Measurements from ENCODE around the gene CECR2.

Gene CECR2

GRCh38 chr22:17576470-17576869 lies 207.2 kb downstream of the CECR2 start:
- no peak for ATAC-seq (ENCODE audit: insufficient read depth, low read depth)
- Histone ChIP-seq H3K4me3 (ENCODE audit: low read depth in 1 of 2, low read length in 2 of 2) (no peak overlapping the region), H3K9ac (ENCODE audit: low read depth, low read length) (no peak overlapping the region), H3K4me1 (ENCODE audit: insufficient read depth, low read length) (no peaks in the 10 kb centered on the region), H4K20me1 (ENCODE audit: insufficient read depth, low read length) (no peaks in the 10 kb centered on the region), H3K27ac (ENCODE audit: low read length) (no peak overlapping the region), H2AFZ (ENCODE audit: low read depth, low read length) (no peak overlapping the region), H3K27me3 (ENCODE audit: insufficient read depth, low read length, poor library complexity) (no peaks in the 10 kb centered on the region), H3K4me2 (ENCODE audit: insufficient read depth, low read length) (no peak overlapping the region), H3K36me3 (ENCODE audit: insufficient read depth, low read length) (no peaks in the 10 kb centered on the region), H3K9me3 (ENCODE audit: insufficient read depth, low read length, severe bottlenecking) (no peaks in the 10 kb centered on the region), H3K79me2 (ENCODE audit: insufficient read depth, low read length) (no peaks in the 10 kb centered on the region)
- DNase-seq: no peak
- TF ChIP-seq CTCF (IDR thresholded peaks at IDR 0.05; ENCODE audit: borderline replicate concordance, extremely low read depth, low read length, poor library complexity, severe bottlenecking): no peak
- no peak for TF ChIP-seq EZH2 (IDR thresholded peaks at IDR 0.05; ENCODE audit: borderline replicate concordance, low read depth, low read length, severe bottlenecking)

GRCh38 chr22:17578136-17578754 lies 209.0 kb downstream of the CECR2 start:
- Histone ChIP-seq H3K4me1 (ENCODE audit: insufficient read depth, low read length) (no peaks in the 10 kb centered on the region), H3K4me2 (ENCODE audit: insufficient read depth, low read length) (no peak overlapping the region), H3K9me3 (ENCODE audit: insufficient read depth, low read length, severe bottlenecking) (no peaks in the 10 kb centered on the region), H2AFZ (ENCODE audit: low read depth, low read length) (no peak overlapping the region), H4K20me1 (ENCODE audit: insufficient read depth, low read length) (no peaks in the 10 kb centered on the region), H3K27me3 (ENCODE audit: insufficient read depth, low read length, poor library complexity) (no peaks in the 10 kb centered on the region), H3K9ac (ENCODE audit: low read depth, low read length) (no peak overlapping the region), H3K4me3 (ENCODE audit: low read depth in 1 of 2, low read length in 2 of 2) (no peak overlapping the region), H3K27ac (ENCODE audit: low read length) (no peak overlapping the region), H3K36me3 (ENCODE audit: insufficient read depth, low read length) (no peaks in the 10 kb centered on the region), H3K79me2 (ENCODE audit: insufficient read depth, low read length) (no peaks in the 10 kb centered on the region)
- no peak for DNase-seq
- TF ChIP-seq CTCF (IDR thresholded peaks at IDR 0.05; ENCODE audit: borderline replicate concordance, extremely low read depth, low read length, poor library complexity, severe bottlenecking) (no peak), EZH2 (IDR thresholded peaks at IDR 0.05; ENCODE audit: borderline replicate concordance, low read depth, low read length, severe bottlenecking) (no peak)
- ATAC-seq (ENCODE audit: insufficient read depth, low read depth): no peak

- DNase-seq (no peak), ATAC-seq (ENCODE audit: insufficient read depth, low read depth) (no peak)
- Histone ChIP-seq H3K79me2 (ENCODE audit: insufficient read depth, low read length) (no peaks in the 10 kb centered on the region), H3K36me3 (ENCODE audit: insufficient read depth, low read length) (no peaks in the 10 kb centered on the region), H3K9ac (ENCODE audit: low read depth, low read length) (no peak overlapping the region), H2AFZ (ENCODE audit: low read depth, low read length) (no peak overlapping the region), H3K9me3 (ENCODE audit: insufficient read depth, low read length, severe bottlenecking) (no peaks in the 10 kb centered on the region), H3K27me3 (ENCODE audit: insufficient read depth, low read length, poor library complexity) (no peaks in the 10 kb centered on the region), H4K20me1 (ENCODE audit: insufficient read depth, low read length) (no peaks in the 10 kb centered on the region), H3K27ac (ENCODE audit: low read length) (no peak overlapping the region), H3K4me3 (ENCODE audit: low read depth in 1 of 2, low read length in 2 of 2) (no peak overlapping the region), H3K4me2 (ENCODE audit: insufficient read depth, low read length) (no peak overlapping the region), H3K4me1 (ENCODE audit: insufficient read depth, low read length) (no peaks in the 10 kb centered on the region)
- TF ChIP-seq CTCF (IDR thresholded peaks at IDR 0.05; ENCODE audit: borderline replicate concordance, extremely low read depth, low read length, poor library complexity, severe bottlenecking) (no peak), EZH2 (IDR thresholded peaks at IDR 0.05; ENCODE audit: borderline replicate concordance, low read depth, low read length, severe bottlenecking) (no peak)
Observed at GRCh38 chr22:17579535-17579981, 210.3 kb downstream of the CECR2 start.
